DND-41 (cell line): ENCODE results near the gene GRID1.

Experiments used
- ATAC-seq: fragments of 200-7000 bp; cut with Tn5 transposase; 3 replicates; pipeline ENCODE4 v1.9.1; 2021; ENCODE audit warnings: low read depth; ENCODE audit not compliant: insufficient read depth
- DNase-seq: peaks from one replicate; pipeline ENCODE4 v3.0.0-alpha.2; 2020
- H2AFZ ChIP-seq: 2 replicates; pipeline ENCODE4 v1.6.0; 2012; ENCODE audit warnings: low read depth, low read length
- H3K27ac ChIP-seq: 2 replicates; pipeline ENCODE4 v1.5.1; 2012; ENCODE audit warnings: low read length, inconsistent platforms
- H3K27me3 ChIP-seq: fragments of 200-600 bp; sonication (generic); 2 replicates; pipeline ENCODE4 v1.6.0; 2012; ENCODE audit warnings: low read length, mild to moderate bottlenecking, inconsistent platforms; ENCODE audit not compliant: insufficient read depth, poor library complexity
- H3K36me3 ChIP-seq: 2 replicates; pipeline ENCODE4 v1.5.1; 2012; ENCODE audit warnings: low read length, inconsistent platforms; ENCODE audit not compliant: insufficient read depth
- H3K4me1 ChIP-seq: 2 replicates; pipeline ENCODE4 v1.5.1; 2012; ENCODE audit warnings: mild to moderate bottlenecking, low read length; ENCODE audit not compliant: insufficient read depth
- H3K4me2 ChIP-seq: 2 replicates; pipeline ENCODE4 v1.6.0; 2012; ENCODE audit warnings: mild to moderate bottlenecking, moderate library complexity, low read length, inconsistent platforms; ENCODE audit not compliant: insufficient read depth
- H3K4me3 ChIP-seq, 2 experiments: fragments of 200-600 bp in 1 of 2; shearing (Covaris generic) in 1 of 2; 2 replicates each; pipeline ENCODE4 v1.5.1; 2012 to 2016; ENCODE audit warnings: inconsistent platforms in 2 of 2, low read length in 2 of 2, mild to moderate bottlenecking in 2 of 2, low read depth in 1 of 2, moderate library complexity in 1 of 2
- H3K79me2 ChIP-seq: 2 replicates; pipeline ENCODE4 v1.6.0; 2012; ENCODE audit warnings: low read length, inconsistent platforms; ENCODE audit not compliant: insufficient read depth
- H3K9ac ChIP-seq: 2 replicates; pipeline ENCODE4 v1.6.0; 2012; ENCODE audit warnings: low read depth, mild to moderate bottlenecking, inconsistent platforms, low read length, moderate library complexity
- H3K9me3 ChIP-seq: 2 replicates; pipeline ENCODE4 v1.5.1; 2012; ENCODE audit warnings: low read length, moderate library complexity, mild to moderate bottlenecking, inconsistent platforms; ENCODE audit not compliant: insufficient read depth, severe bottlenecking
- H4K20me1 ChIP-seq: 2 replicates; pipeline ENCODE4 v1.6.0; 2012; ENCODE audit warnings: low read length; ENCODE audit not compliant: insufficient read depth
- EZH2 ChIP-seq: IDR thresholded peaks from 3 replicates; pipeline ENCODE4 v1.6.1; 2012; ENCODE audit warnings: borderline replicate concordance, low read depth, mild to moderate bottlenecking, moderate library complexity, low read length, inconsistent platforms; ENCODE audit not compliant: severe bottlenecking
- TF ChIP-seq, protein P1 (sequence below): IDR thresholded peaks from 2 replicates; pipeline ENCODE4 v1.5.1; 2012; ENCODE audit warnings: borderline replicate concordance, low read length, moderate library complexity, mild to moderate bottlenecking; ENCODE audit not compliant: poor library complexity, severe bottlenecking; ENCODE audit errors: extremely low read depth

The GRID1 gene

DNA sequence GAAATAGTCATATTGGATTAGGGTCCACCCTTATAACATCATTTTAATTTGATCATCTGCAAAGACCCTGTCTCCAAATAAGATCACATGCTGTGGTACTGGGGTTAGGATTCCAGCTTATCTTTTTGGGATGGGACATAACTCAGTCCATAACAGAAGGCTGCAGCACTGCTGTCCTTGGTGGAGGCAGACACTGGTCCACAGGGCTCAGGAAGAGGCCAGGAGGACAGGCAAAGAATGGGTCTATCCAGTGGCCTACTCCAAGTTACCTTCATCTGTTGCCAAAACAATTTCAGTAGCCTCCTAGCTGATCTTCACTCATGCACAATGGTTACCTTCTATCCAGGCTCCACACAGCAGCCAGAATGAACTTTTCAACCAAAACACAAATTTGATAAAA lies 387.0 kb downstream of the GRID1 start:
- Histone ChIP-seq H3K4me3 (no peak overlapping the region), H2AFZ (no peak overlapping the region), H3K27ac (no peak overlapping the region), H3K36me3 (no peaks in the 10 kb centered on the region), H3K4me1 (no peaks in the 10 kb centered on the region), H3K27me3 (peaks cover 3% of the 10 kb centered on the region), H4K20me1 (no peaks in the 10 kb centered on the region), H3K9me3 (no peaks in the 10 kb centered on the region), H3K9ac (no peak overlapping the region), H3K4me2 (no peak overlapping the region), H3K79me2 (no peaks in the 10 kb centered on the region)
- DNase-seq = no peak
- no peak for ATAC-seq
- TF ChIP-seq EZH2 = no peak
- TF ChIP-seq, protein P1, sequence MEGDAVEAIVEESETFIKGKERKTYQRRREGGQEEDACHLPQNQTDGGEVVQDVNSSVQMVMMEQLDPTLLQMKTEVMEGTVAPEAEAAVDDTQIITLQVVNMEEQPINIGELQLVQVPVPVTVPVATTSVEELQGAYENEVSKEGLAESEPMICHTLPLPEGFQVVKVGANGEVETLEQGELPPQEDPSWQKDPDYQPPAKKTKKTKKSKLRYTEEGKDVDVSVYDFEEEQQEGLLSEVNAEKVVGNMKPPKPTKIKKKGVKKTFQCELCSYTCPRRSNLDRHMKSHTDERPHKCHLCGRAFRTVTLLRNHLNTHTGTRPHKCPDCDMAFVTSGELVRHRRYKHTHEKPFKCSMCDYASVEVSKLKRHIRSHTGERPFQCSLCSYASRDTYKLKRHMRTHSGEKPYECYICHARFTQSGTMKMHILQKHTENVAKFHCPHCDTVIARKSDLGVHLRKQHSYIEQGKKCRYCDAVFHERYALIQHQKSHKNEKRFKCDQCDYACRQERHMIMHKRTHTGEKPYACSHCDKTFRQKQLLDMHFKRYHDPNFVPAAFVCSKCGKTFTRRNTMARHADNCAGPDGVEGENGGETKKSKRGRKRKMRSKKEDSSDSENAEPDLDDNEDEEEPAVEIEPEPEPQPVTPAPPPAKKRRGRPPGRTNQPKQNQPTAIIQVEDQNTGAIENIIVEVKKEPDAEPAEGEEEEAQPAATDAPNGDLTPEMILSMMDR = no peak

DNA sequence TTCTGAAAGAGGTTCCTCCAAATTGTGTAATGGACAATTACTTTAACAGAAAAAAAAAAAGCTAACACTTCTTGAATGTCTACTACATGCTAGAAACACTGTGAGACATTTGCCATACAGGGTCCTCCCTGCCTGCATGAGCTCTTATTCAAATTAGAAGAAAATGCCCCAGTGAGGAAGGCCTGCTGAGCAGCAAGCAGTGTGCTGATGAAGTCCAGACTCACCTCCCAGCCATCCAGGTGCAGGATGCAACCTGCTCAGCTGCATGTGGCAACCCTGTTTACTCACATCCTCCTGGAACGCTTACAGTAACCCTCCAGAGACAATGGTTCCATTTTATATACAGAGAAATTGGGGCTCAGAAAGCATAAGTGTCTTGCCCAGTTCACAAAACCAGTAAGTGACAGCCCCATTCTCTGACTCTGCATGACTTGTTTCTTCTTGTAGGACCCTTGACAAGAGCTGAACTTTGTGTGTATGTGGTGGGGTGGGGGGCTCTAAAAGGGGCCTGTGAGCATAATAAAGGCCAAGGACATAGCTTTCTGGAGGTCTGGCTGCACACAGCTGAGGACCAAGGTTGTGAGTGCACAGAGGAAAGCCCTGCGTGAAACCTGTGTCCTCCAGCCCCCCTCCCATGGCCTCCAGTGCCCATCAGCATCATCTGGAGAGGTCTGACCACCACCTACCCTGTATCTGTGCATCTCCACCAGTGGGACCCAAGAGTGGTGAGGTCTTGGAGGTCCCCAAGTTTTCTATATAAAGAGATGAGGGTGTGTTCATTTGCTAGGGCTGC lies 387.8 kb downstream of the GRID1 start:
- no peak overlapping the region for H3K9ac ChIP-seq
- H3K4me2 ChIP-seq = no peak overlapping the region
- H3K4me3 ChIP-seq = no peak overlapping the region
- H4K20me1 ChIP-seq = no peaks in the 10 kb centered on the region
- no peaks in the 10 kb centered on the region for H3K4me1 ChIP-seq
- TF ChIP-seq EZH2 = no peak
- TF ChIP-seq, protein P1 = no peak
- no peaks in the 10 kb centered on the region for H3K79me2 ChIP-seq
- H3K27me3 ChIP-seq = peaks cover 3% of the 10 kb centered on the region
- no peaks in the 10 kb centered on the region for H3K36me3 ChIP-seq
- H3K9me3 ChIP-seq = no peaks in the 10 kb centered on the region
- H3K27ac ChIP-seq = no peak overlapping the region
- H2AFZ ChIP-seq = no peak overlapping the region
- ATAC-seq (no peak), DNase-seq (no peak)

DNA sequence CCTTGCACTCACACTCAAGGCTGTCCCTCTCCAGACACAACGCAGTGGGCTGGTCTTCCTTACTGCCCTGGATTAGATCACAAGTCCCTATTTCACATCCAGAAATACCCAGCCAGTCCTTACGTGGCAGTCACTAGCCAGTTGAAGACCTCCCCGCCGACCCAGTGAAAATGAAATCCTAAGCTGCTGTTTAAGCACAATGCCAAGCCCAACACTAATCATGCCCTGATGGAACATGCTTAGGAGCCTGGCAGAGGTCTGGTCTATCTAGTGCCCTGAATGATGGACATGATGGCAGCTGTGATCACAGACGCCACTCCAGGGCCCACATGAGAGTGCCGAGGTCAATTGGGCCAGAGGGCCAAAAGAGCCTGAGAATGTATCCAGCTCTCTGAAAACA lies 389.0 kb downstream of the GRID1 start:
- Histone ChIP-seq H3K4me1 (no peaks in the 10 kb centered on the region), H3K27ac (no peak overlapping the region), H2AFZ (no peak overlapping the region), H3K4me2 (no peak overlapping the region), H3K9ac (no peak overlapping the region), H3K9me3 (no peaks in the 10 kb centered on the region), H3K4me3 (no peak overlapping the region), H4K20me1 (no peaks in the 10 kb centered on the region), H3K36me3 (no peaks in the 10 kb centered on the region), H3K27me3 (peaks cover 3% of the 10 kb centered on the region), H3K79me2 (no peaks in the 10 kb centered on the region)
- ATAC-seq = no peak
- DNase-seq = no peak
- TF ChIP-seq EZH2 = no peak
- TF ChIP-seq, protein P1 = no peak
